Endothelial cell of umbilical vein (primary cell): Measurements from ENCODE around the gene LRRC8A. TPM values are rescaled to one million over a fixed set of nuclear protein-coding genes. Genes with fewer than 3 reads are reported as not detected.

Source experiments
- BruUV-seq: library from RNA; stranded (reverse); fragments of 400-500 nt; replicated peaks from 2 replicates; lab custom pipeline; 2021; lab: Mats Ljungman, UMichigan
- CTCF ChIA-PET: fragments of 300-600, 350-600 bp; sonication (Branson Sonifier 250); formaldehyde crosslinking; loops from one replicate; lab custom pipeline; 2021; ENCODE audit warnings: antibody characterized with exemption, inconsistent platforms; lab: Charles Lee
- POLR2A ChIA-PET: fragments of 300-600, 350-600 bp; sonication (Branson Sonifier 250); formaldehyde crosslinking; loops from one replicate; lab custom pipeline; 2021; ENCODE audit warnings: antibody characterized with exemption, inconsistent platforms; lab: Charles Lee
- DNase-seq: peaks from one replicate; pipeline ENCODE4 v3.0.0-alpha.2; 2011; ENCODE audit warnings: low read depth, low spot score
- FAIRE-seq: peaks from 2 replicates; lab custom pipeline; 2011; peaks lifted over from hg19 to GRCh38; lab: Jason Lieb, UNC
- H2AFZ ChIP-seq: 2 replicates; pipeline ENCODE4 v1.6.0; 2012; ENCODE audit warnings: low read depth, low read length, control low read depth, inconsistent platforms
- H3K27ac ChIP-seq: 2 replicates; pipeline ENCODE4 v1.5.1; 2011; ENCODE audit warnings: low read depth, mild to moderate bottlenecking, control low read depth, low read length, moderate library complexity; ENCODE audit not compliant: insufficient read depth
- H3K27me3 ChIP-seq, 2 experiments: 2 replicates each; pipeline versions ENCODE4 v1.6.0 to v1.6.1; 2011; ENCODE audit warnings: low read length in 2 of 2, mixed read lengths in 1 of 2; ENCODE audit not compliant: control insufficient read depth in 2 of 2, insufficient read depth in 2 of 2
- H3K36me3 ChIP-seq, 2 experiments: 2 replicates in 1 of 2; 3 replicates in 1 of 2; pipeline ENCODE4 v1.5.1; 2011; ENCODE audit warnings: low read length in 2 of 2, mild to moderate bottlenecking in 1 of 2, moderate library complexity in 1 of 2; ENCODE audit not compliant: control insufficient read depth in 2 of 2, insufficient read depth in 2 of 2; ENCODE audit errors: extremely low read depth in 1 of 2
- H3K4me1 ChIP-seq: 3 replicates; pipeline ENCODE4 v1.5.1; 2011; ENCODE audit warnings: mild to moderate bottlenecking, low read length; ENCODE audit not compliant: control insufficient read depth, insufficient read depth; ENCODE audit errors: extremely low read depth
- H3K4me2 ChIP-seq: 2 replicates; pipeline ENCODE4 v1.6.1; 2011; ENCODE audit warnings: low read length, control low read depth, mixed read lengths; ENCODE audit not compliant: insufficient read depth
- H3K4me3 ChIP-seq, 3 experiments: fragments of 200-600 bp in 1 of 3; sonication (generic), shearing (Covaris generic) in 1 of 3; replicated peaks in 1 of 3; 2 replicates each; pipeline ENCODE4 v1.5.1; 2011 to 2016; ENCODE audit warnings: control low read depth in 3 of 3, low read length in 3 of 3, mild to moderate bottlenecking in 2 of 3, inconsistent platforms in 1 of 3, low read depth in 1 of 3, moderate library complexity in 1 of 3; ENCODE audit not compliant: insufficient read depth in 1 of 3
- H3K79me2 ChIP-seq: 2 replicates; pipeline ENCODE4 v1.6.0; 2012; ENCODE audit warnings: low read length, inconsistent platforms; ENCODE audit not compliant: control insufficient read depth, insufficient read depth
- H3K9ac ChIP-seq: replicated peaks from 2 replicates; pipeline ENCODE3; 2011; ENCODE audit warnings: low read length, control low read depth; ENCODE audit not compliant: insufficient read depth; ENCODE audit errors: extremely low read depth
- H3K9me1 ChIP-seq: replicated peaks from 3 replicates; pipeline ENCODE4 v1.6.0; 2011; ENCODE audit warnings: mild to moderate bottlenecking, low read length; ENCODE audit not compliant: control insufficient read depth, insufficient read depth; ENCODE audit errors: extremely low read depth
- H3K9me3 ChIP-seq: replicated peaks from 2 replicates; pipeline ENCODE4 v1.5.1; 2012; ENCODE audit warnings: low read length, inconsistent platforms; ENCODE audit not compliant: control insufficient read depth, insufficient read depth
- H4K20me1 ChIP-seq: replicated peaks from 2 replicates; pipeline ENCODE3; 2011; ENCODE audit warnings: mild to moderate bottlenecking, low read length; ENCODE audit not compliant: control insufficient read depth, insufficient read depth; ENCODE audit errors: extremely low read depth
- CTCF ChIP-seq, 2 donors: IDR thresholded peaks; 1 replicate in 1 of 2; 2 replicates in 1 of 2; pipeline ENCODE4 v1.5.1; 2011; ENCODE audit warnings: low read length in 2 of 2, mild to moderate bottlenecking in 2 of 2, moderate library complexity in 2 of 2, control low read depth in 1 of 2, inconsistent platforms in 1 of 2, low read depth in 1 of 2; ENCODE audit not compliant: insufficient read depth in 1 of 2; ENCODE audit errors: extremely low read depth in 1 of 2
- EZH2 ChIP-seq: IDR thresholded peaks from 2 replicates; pipeline ENCODE4 v1.6.1; 2012; ENCODE audit warnings: borderline replicate concordance, low read depth, mild to moderate bottlenecking, moderate library complexity, low read length, inconsistent platforms; ENCODE audit not compliant: severe bottlenecking
- FOS ChIP-seq: IDR thresholded peaks from 2 replicates; pipeline ENCODE4 v1.6.1; 2011; ENCODE audit warnings: mild to moderate bottlenecking, low read length, moderate library complexity, borderline replicate concordance; ENCODE audit not compliant: insufficient read depth
- MAX ChIP-seq: IDR thresholded peaks from 2 replicates; pipeline ENCODE4 v1.6.1; 2011; ENCODE audit not compliant: insufficient read depth, insufficient read length
- MYC ChIP-seq: IDR thresholded peaks from one replicate; pipeline ENCODE4 v1.6.1; 2011; ENCODE audit warnings: mild to moderate bottlenecking, low read depth, low read length
- POLR2A ChIP-seq: IDR thresholded peaks from 2 replicates; pipeline ENCODE4 v1.6.1; 2012; ENCODE audit warnings: low read depth, mild to moderate bottlenecking, control low read depth, low read length
- dilution Hi-C: fragments of 300-500 bp; cut with MboI; formaldehyde crosslinking; loops from one replicate; pipeline ENCODE4 v1.15.0; 2019; ENCODE audit warnings: low sequenced_read_pairs; ENCODE audit not compliant: extremely low pct_ligation_motif_present
- intact Hi-C: fragments of 100-400 bp; cut with micrococcal nuclease; formaldehyde crosslinking; loops from one replicate; pipeline ENCODE4 v1.10.0; 2022
- polyA plus RNA-seq, 4 experiments: library from polyadenylated mRNA; depleted of rRNA in 3 of 4; stranded (reverse) in 3 of 4; unstranded in 1 of 4; fragments of >200 nt; gene quantifications; 2 replicates each; pipeline versions ENCODE4 v1.2.1 to v1.2.3, GENCODE V29; 2011 to 2012; ENCODE audit warnings: missing spikeins in 1 of 4
- total RNA-seq: library from RNA; stranded (reverse); gene quantifications from 2 replicates; pipeline ENCODE4 v1.2.3, GENCODE V29; 2021

Gene LRRC8A
- total and polyA plus RNA-seq, 2 donors (not counting 3 experiments of a cell fraction or from before 2014, with no cell fraction given), result 99.6 to 129 TPM

DNA sequence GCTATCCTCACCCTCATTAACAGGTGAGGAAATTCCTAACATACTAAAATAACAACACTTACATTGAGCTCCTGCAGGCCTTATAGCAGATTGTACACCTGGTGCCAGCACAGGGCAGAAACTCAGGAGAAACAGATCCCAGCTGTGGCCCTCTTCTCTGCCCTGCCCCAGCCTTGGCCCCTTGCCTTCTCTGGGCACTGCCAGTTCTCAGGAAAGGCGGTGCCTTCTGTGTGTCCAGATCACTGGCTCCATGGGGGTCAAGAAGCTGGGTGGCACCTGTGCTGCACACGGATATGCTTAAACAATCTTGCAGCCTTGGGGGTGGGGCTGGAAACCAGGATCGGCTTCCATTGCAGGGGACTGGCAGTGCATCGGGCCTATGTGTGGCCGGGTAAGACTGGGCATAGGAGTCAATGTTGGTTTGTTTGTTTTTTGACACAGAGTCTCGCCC is 19.5 kb upstream of the LRRC8A start:
- Histone ChIP-seq H3K4me2 (no peak overlapping the region), H3K9me1 (no peaks in the 10 kb centered on the region), H4K20me1 (no peaks in the 10 kb centered on the region), H3K9ac (no peak overlapping the region), H3K36me3 (no peaks in the 10 kb centered on the region), H3K79me2 (no peaks in the 10 kb centered on the region), H3K4me1 (no peaks in the 10 kb centered on the region), H3K9me3 (no peaks in the 10 kb centered on the region), H3K27me3 (no peaks in the 10 kb centered on the region), H2AFZ (no peak overlapping the region), H3K27ac (no peak overlapping the region), H3K4me3 (no peak overlapping the region)
- ChIA-PET POLR2A (no interaction called here), CTCF (interaction anchor here (0.8 to 8.9 kb wide), 10 partner anchors 8 to 214 kb away, joined by 3 to 146 read pairs (median 4); no protein-coding TSS in a partner anchor)
- FAIRE-seq, result no peak
- no peak for DNase-seq
- dilution Hi-C loops (no loop called here), intact Hi-C loops (loop anchor here (5.0 kb wide), 1 partner anchor 145 kb away; no protein-coding TSS in a partner anchor)
- TF ChIP-seq MAX (no peak), FOS (no peak), MYC (no peak), POLR2A (no peak), EZH2 (no peak)
- no TSS peak for BruUV-seq

- no peaks in the 10 kb centered on the region for H3K36me3 ChIP-seq
- DNase-seq (peak; percentile 69), FAIRE-seq (peak; percentile 85)
- intact Hi-C loops (loop anchor here (1.0 to 5.0 kb wide), 3 partner anchors 19 to 144 kb away; partner anchors contain the start of gene LRRC8A), dilution Hi-C loops (no loop called here)
- H3K9ac ChIP-seq, result no peak overlapping the region
- no TSS peak for BruUV-seq
- H3K9me3 ChIP-seq, result no peaks in the 10 kb centered on the region
- H2AFZ ChIP-seq, result no peak overlapping the region
- ChIA-PET POLR2A (interaction anchor here (0.6 kb wide), 1 partner anchor 63 kb away, joined by 3 read pairs; no protein-coding TSS in a partner anchor), CTCF (interaction anchor here (0.6 to 8.9 kb wide), 17 partner anchors 11 to 293 kb away, joined by 3 to 146 read pairs (median 3); partner anchors contain the start of genes ENDOG, PHYHD1 and SH3GLB2)
- H3K4me1 ChIP-seq, result no peaks in the 10 kb centered on the region
- no peaks in the 10 kb centered on the region for H4K20me1 ChIP-seq
- no peak overlapping the region for H3K27ac ChIP-seq
- H3K4me3 ChIP-seq, result no peak overlapping the region
- TF ChIP-seq POLR2A, result no peak
- TF ChIP-seq CTCF (IDR thresholded peaks at IDR 0.05; ENCODE audit: extremely low read depth in 1 of 2, insufficient read depth in 1 of 2, low read depth in 1 of 2, low read length in 2 of 2), result peak; percentile 73 to 97
- H3K9me1 ChIP-seq, result no peaks in the 10 kb centered on the region
- H3K27me3 ChIP-seq, result no peaks in the 10 kb centered on the region
- H3K79me2 ChIP-seq, result no peaks in the 10 kb centered on the region
- H3K4me2 ChIP-seq, result no peak overlapping the region
Measured at GRCh38 chr9:128863647-128864046, 18.3 kb upstream of the LRRC8A start.
